Limb (tissue), 2 donors: ENCODE measurements around the gene ETV7.

Experiments used
- DNase-seq, 2 donors: peaks; one replicate each; pipeline ENCODE4 v3.0.0-alpha.2; 2016; ENCODE audit errors: extremely low spot score in 2 of 2

The ETV7 gene

GRCh38 chr6:36384095-36384494 is 3.4 kb downstream of the ETV7 start:
- no peak for DNase-seq

GRCh38 chr6:36383606-36384005 is 3.9 kb downstream of the ETV7 start:
- DNase-seq = no peak

GRCh38 chr6:36382976-36383375 is 4.5 kb downstream of the ETV7 start:
- DNase-seq = no peak

DNA sequence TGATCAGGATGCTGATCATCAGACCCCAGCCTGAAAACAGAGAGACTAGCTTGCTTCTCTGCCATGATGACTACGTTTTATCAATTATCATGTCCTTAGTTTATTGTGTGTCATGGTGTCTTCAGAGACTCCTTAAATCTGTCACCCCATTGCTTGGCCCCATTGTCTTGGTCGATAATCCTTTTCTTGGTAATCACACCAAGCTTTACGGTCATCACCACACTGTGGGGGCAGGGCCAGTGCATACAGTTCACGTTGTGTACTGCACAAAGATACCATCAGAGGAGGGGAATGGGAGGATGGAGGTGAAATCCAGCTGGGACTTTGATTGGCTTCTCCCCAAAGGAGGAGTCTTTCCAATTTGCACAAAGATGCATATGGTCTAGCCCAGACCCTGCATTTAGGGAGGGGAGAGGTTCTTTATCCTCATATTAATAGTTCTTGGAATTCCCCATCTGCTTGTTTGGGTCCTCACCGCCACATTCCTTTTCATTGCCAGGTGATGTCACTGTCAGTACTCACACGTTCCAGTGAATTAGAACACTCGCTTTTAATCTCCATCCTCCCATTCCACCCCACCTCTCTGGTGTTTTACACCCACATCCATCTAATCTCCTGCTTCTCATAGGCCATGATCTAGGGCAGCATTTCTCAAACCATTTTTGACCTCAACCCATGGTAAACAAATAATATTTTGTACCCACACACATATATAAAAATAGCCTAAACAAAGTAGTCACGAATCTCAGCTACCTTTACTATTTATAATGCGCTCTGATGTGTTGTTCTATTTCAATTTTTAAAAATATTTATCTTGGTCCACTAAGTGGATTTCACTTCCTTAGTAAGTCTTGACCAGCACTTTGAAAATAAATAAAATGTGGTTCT is 5.7 kb downstream of the ETV7 start:
- no peak for DNase-seq

GRCh38 chr6:36380166-36380565 is 7.3 kb downstream of the ETV7 start:
- no peak for DNase-seq

GRCh38 chr6:36378936-36379335 is 8.5 kb downstream of the ETV7 start:
- DNase-seq = no peak

DNA sequence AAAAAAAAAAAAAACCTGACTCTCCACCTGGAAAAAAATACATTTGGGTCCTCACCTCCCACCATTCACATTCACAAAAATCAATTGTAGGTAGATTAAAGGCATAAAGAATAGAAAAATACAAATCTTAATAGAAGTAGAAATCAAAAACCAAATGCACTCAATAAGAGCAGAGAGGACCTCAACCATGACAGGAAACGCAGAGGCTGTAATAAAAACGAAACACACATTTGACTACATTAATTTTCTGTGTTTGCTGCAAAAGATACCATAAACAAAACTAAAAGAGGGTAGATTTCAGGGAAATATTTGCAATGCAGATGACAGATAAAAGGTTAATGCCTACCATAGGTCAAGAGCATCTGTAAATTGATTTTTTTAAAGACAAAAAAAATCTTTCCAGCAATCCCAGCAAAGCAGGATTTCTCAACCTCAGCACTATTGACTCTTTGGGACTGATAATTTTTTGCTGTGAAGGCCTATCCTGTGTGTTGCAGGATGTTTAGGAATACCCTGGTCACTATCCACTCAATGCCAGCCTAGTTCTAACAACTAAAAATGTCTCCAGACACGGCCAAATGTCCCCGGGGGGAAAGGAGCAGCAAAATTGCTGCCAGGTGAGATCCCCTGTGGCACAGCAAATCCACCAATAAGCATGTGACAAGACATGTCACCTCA is 9.1 kb downstream of the ETV7 start:
- DNase-seq = no peak

DNA sequence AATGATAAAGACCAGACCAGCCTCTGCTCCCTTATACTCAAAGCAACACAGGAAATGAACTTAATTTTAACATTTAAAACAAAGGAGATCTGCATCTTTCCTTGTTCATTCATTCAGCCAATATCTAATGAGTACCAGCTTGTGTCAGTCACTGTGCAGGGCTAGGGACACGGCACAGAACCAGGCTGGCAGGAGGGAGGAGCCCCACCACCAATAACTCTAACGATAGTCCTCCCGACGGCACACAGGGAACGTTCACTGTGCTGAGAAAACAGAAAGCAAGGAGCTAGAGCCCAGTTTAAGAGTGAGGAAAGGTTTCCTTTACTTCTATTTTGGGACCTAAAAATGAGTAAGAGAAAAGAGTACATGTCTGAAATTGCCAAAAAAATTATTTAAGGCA is 9.9 kb downstream of the ETV7 start:
- no peak for DNase-seq

- no peak for DNase-seq
These were observed 10.7 kb downstream of the ETV7 start for GRCh38 chr6:36376742-36377141.

DNA sequence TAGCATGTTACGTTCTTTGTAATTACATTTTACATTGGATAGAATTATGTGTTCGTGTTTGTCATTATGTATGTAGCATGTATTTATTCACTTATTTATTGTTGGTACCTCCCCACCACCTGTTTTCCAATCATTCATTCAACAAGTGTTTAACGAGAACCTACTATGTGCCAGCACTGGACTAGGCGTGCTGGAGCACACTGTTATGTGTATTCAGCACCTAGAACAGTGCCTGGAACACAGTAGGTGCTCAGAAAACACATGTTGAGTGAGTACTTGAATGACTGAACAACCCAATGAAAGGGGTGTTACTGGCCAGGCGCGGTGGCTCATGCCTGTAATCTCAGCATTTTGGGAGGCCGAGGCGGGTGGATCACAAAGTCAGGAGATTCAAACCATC is 11.3 kb downstream of the ETV7 start:
- no peak for DNase-seq

GRCh38 chr6:36375644-36376155 is 11.8 kb downstream of the ETV7 start:
- DNase-seq = no peak

DNA sequence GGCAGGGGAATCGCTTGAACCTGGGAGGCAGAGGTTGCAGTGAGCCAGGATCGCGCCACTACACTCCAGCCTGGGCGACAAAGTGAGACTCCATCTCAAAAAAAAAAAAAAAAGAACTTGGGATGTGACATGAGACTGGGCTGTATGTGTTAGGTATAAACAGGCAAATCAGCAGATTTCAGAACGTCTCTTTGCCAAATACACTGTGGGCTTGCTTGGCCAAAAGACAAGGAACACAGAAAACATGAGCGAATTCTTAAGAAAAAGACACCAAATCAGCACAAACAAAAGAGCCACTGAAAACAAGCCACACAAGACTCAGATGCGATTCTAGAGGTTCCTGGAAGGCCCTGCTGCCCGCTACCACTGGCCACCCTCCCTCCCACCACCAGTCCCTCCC is 12.5 kb downstream of the ETV7 start:
- no peak for DNase-seq

GRCh38 chr6:36374194-36374593 is 13.3 kb downstream of the ETV7 start:
- DNase-seq = no peak

DNA sequence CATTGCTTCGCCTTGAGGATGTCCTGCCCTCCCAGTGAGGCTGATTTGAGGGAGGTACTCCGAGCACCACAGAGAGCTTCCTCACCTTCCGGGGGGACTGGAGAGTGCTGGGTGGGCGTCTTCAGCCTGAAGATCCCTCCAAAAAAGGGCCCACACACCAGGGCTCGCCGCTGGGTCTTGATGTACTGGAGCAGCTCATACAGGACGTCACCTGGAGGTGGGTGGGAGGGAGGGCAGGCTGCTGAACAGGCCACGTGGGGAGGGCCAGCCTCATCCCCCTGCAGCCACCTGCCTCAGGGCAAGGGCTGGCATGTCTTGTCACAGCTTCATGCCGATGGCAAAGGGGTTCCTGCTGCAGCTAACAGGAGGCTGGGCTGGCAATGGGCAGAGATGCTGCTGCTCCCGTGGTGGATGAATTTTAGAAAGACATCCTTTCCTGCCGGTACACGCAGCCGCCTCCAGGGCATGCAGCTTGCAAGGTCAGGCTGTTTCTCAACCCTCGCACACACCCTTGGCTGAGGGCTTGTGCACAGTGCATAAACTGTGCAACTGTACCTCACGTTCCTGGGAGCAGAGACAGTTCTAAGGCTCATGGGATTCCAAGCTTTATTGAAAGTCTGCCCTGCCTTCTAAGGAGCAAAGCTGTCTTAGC is 14.0 kb downstream of the ETV7 start:
- no peak for DNase-seq

DNA sequence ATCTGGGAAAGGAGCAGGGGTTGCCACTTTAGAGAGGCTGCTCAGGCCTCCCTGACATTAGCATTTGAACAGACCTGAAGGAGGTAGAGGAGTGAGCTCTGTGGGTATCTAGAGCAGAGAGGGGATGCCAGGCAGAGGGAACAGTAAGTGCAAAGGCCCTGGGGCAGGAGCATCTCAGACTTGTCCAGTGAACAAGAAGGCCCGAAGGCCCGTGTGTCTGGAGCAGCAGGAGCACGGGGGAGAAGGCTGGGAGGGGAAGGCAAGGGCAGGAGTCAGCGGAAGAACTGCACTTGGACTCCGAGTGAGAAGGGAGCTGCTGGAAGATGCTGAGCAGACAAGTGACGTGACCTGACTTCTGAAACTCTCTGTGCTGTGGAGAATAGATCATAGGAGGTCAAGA is 15.4 kb downstream of the ETV7 start:
- no peak for DNase-seq

GRCh38 chr6:36371211-36371610 is 16.3 kb downstream of the ETV7 start:
- no peak for DNase-seq

GRCh38 chr6:36370638-36371037 is 16.8 kb downstream of the ETV7 start:
- DNase-seq = no peak

GRCh38 chr6:36368921-36369865 is 18.3 kb downstream of the ETV7 start:
- no peak for DNase-seq

DNA sequence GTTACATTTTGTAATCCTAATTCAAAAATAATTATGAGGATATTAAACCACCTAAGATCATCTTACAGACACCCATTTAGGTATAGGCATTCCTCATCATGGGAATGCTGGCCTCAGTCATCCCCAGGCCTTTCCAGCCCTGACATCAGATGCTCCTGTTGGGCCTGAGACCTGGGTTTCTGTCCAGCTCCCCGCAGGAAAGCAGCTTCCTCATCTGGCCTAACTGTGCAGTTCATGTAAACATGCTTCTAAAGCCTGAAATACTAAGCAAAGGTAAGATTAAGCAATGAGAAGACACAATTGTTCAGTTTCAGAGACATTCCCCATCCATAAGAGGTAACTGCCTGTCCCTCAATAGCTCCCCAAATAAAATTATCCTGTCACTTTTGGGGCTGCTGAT is 19.0 kb downstream of the ETV7 start:
- DNase-seq = no peak

DNA sequence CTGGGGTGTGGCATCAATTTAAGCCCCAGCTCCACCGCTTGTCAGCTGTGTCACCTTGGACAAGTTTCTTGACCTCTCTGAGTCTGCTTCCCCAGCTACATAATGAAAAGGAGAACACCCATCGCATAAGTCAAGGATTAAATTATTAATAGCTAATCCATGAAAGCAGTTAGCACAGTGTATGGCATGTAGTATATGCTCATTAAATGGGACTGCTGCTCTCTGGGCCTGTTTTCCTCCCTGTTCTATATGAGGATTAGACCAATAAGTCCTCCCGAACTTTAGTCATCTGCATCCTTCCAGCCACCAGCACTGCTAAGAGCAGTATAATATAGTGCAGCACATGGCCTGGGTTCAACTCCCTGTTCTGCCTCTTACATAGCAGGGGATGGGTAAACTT is 19.7 kb downstream of the ETV7 start:
- no peak for DNase-seq
